Measurements from ENCODE around the gene ARHGEF17. TPM values are rescaled to one million over a fixed set of nuclear protein-coding genes. Genes with fewer than 3 reads are reported as not detected.

Gene ARHGEF17
- total RNA-seq, 1 experiment from 2014 or later: 6.6 TPM

GRCh38 chr11:73392108-73393010 is 84.3 kb downstream of the ARHGEF17 start:
- Histone ChIP-seq H3K36me3 (replicated peaks; ENCODE audit: control insufficient read depth, insufficient read depth, low read length) (no peaks in the 10 kb centered on the region), H3K4me3 (ENCODE audit: insufficient read depth, low read depth, low read length) (no peak overlapping the region), H3K27me3 (ENCODE audit: control insufficient read depth, insufficient read depth, low read length) (no peaks in the 10 kb centered on the region)
- peak; percentile 56 for DNase-seq

GRCh38 chr11:73393011-73393380 is 84.9 kb downstream of the ARHGEF17 start:
- peak; percentile 61 for DNase-seq
- H3K4me3 ChIP-seq (ENCODE audit: insufficient read depth, low read depth, low read length): no peak overlapping the region
- no peaks in the 10 kb centered on the region for H3K27me3 ChIP-seq (ENCODE audit: control insufficient read depth, insufficient read depth, low read length)
- no peaks in the 10 kb centered on the region for H3K36me3 ChIP-seq (replicated peaks; ENCODE audit: control insufficient read depth, insufficient read depth, low read length)

- H3K4me3 ChIP-seq (ENCODE audit: insufficient read depth, low read depth, low read length): no peak overlapping the region
- H3K36me3 ChIP-seq (replicated peaks; ENCODE audit: control insufficient read depth, insufficient read depth, low read length): no peaks in the 10 kb centered on the region
- DNase-seq: peak; percentile 98
- no peaks in the 10 kb centered on the region for H3K27me3 ChIP-seq (ENCODE audit: control insufficient read depth, insufficient read depth, low read length)
Observed at GRCh38 chr11:73393479-73394415, 85.7 kb downstream of the ARHGEF17 start.

GRCh38 chr11:73394416-73395296 is 86.6 kb downstream of the ARHGEF17 start:
- Histone ChIP-seq H3K36me3 (replicated peaks; ENCODE audit: control insufficient read depth, insufficient read depth, low read length) (no peaks in the 10 kb centered on the region), H3K27me3 (ENCODE audit: control insufficient read depth, insufficient read depth, low read length) (no peaks in the 10 kb centered on the region), H3K4me3 (ENCODE audit: insufficient read depth, low read depth, low read length) (no peak overlapping the region)
- peak; percentile 49 for DNase-seq

- H3K4me3 ChIP-seq (ENCODE audit: insufficient read depth, low read depth, low read length): no peak overlapping the region
- DNase-seq: peak; percentile 56
- H3K27me3 ChIP-seq (ENCODE audit: control insufficient read depth, insufficient read depth, low read length): no peaks in the 10 kb centered on the region
- H3K36me3 ChIP-seq (replicated peaks; ENCODE audit: control insufficient read depth, insufficient read depth, low read length): no peaks in the 10 kb centered on the region
Observed at GRCh38 chr11:73395297-73396208, 87.5 kb downstream of the ARHGEF17 start.

GRCh38 chr11:73396251-73396930 is 88.3 kb downstream of the ARHGEF17 start:
- peak; percentile 47 for DNase-seq
- Histone ChIP-seq H3K4me3 (ENCODE audit: insufficient read depth, low read depth, low read length) (no peak overlapping the region), H3K36me3 (replicated peaks; ENCODE audit: control insufficient read depth, insufficient read depth, low read length) (no peaks in the 10 kb centered on the region)

GRCh38 chr11:73396985-73397384 is 88.9 kb downstream of the ARHGEF17 start:
- no peak overlapping the region for H3K4me3 ChIP-seq (ENCODE audit: insufficient read depth, low read depth, low read length)
- no peaks in the 10 kb centered on the region for H3K27me3 ChIP-seq (ENCODE audit: control insufficient read depth, insufficient read depth, low read length)
- no peaks in the 10 kb centered on the region for H3K36me3 ChIP-seq (replicated peaks; ENCODE audit: control insufficient read depth, insufficient read depth, low read length)
- peak; percentile 26 for DNase-seq

More at GRCh38 chr11:73396251-73396930, 88.3 kb downstream of the ARHGEF17 start:
- H3K27me3 ChIP-seq (ENCODE audit: control insufficient read depth, insufficient read depth, low read length): no peaks in the 10 kb centered on the region

- Histone ChIP-seq H3K36me3 (replicated peaks; ENCODE audit: control insufficient read depth, insufficient read depth, low read length) (no peaks in the 10 kb centered on the region), H3K4me3 (ENCODE audit: insufficient read depth, low read depth, low read length) (no peak overlapping the region), H3K27me3 (ENCODE audit: control insufficient read depth, insufficient read depth, low read length) (no peaks in the 10 kb centered on the region)
- peak; percentile 42 for DNase-seq
Observed at GRCh38 chr11:73397468-73398131, 89.5 kb downstream of the ARHGEF17 start.

- peak; percentile 60 for DNase-seq
- H3K4me3 ChIP-seq (ENCODE audit: insufficient read depth, low read depth, low read length): no peak overlapping the region
- no peaks in the 10 kb centered on the region for H3K27me3 ChIP-seq (ENCODE audit: control insufficient read depth, insufficient read depth, low read length)
- no peaks in the 10 kb centered on the region for H3K36me3 ChIP-seq (replicated peaks; ENCODE audit: control insufficient read depth, insufficient read depth, low read length)
Observed at GRCh38 chr11:73398132-73398526, 90.1 kb downstream of the ARHGEF17 start.

- peak; percentile 33 for DNase-seq
- H3K4me3 ChIP-seq (ENCODE audit: insufficient read depth, low read depth, low read length): no peak overlapping the region
- H3K27me3 ChIP-seq (ENCODE audit: control insufficient read depth, insufficient read depth, low read length): no peaks in the 10 kb centered on the region
- H3K36me3 ChIP-seq (replicated peaks; ENCODE audit: control insufficient read depth, insufficient read depth, low read length): no peaks in the 10 kb centered on the region
Observed at GRCh38 chr11:73398721-73399120, 90.6 kb downstream of the ARHGEF17 start.

- H3K36me3 ChIP-seq (replicated peaks; ENCODE audit: control insufficient read depth, insufficient read depth, low read length): no peaks in the 10 kb centered on the region
Observed at GRCh38 chr11:73399159-73399590, 91.1 kb downstream of the ARHGEF17 start.

GRCh38 chr11:73399636-73400035 is 91.6 kb downstream of the ARHGEF17 start:
- Histone ChIP-seq H3K27me3 (ENCODE audit: control insufficient read depth, insufficient read depth, low read length) (no peaks in the 10 kb centered on the region), H3K36me3 (replicated peaks; ENCODE audit: control insufficient read depth, insufficient read depth, low read length) (no peaks in the 10 kb centered on the region), H3K4me3 (ENCODE audit: insufficient read depth, low read depth, low read length) (no peak overlapping the region)
- DNase-seq: no peak

More at GRCh38 chr11:73399159-73399590, 91.1 kb downstream of the ARHGEF17 start:
- peak; percentile 33 for DNase-seq
- Histone ChIP-seq H3K4me3 (ENCODE audit: insufficient read depth, low read depth, low read length) (no peak overlapping the region), H3K27me3 (ENCODE audit: control insufficient read depth, insufficient read depth, low read length) (no peaks in the 10 kb centered on the region)
